GM18907 (cell line): ENCODE results near the gene PRKACG.
A peak's percentile ranks its signal among the peaks of the same experiment; 100 is the strongest.
"Not testable (repeated sequence)": the region's sequence is repeated elsewhere in the genome, so short reads cannot be mapped to it uniquely, and the experiment has no call there.

ENCODE experiments used
- ATAC-seq: cut with Tn5 transposase; IDR thresholded peaks from one replicate; pipeline ENCODE4 v1.9.1; 2021; ENCODE audit warnings: mild to moderate bottlenecking, moderate library complexity; ENCODE audit not compliant: unreplicated experiment

Gene PRKACG

DNA sequence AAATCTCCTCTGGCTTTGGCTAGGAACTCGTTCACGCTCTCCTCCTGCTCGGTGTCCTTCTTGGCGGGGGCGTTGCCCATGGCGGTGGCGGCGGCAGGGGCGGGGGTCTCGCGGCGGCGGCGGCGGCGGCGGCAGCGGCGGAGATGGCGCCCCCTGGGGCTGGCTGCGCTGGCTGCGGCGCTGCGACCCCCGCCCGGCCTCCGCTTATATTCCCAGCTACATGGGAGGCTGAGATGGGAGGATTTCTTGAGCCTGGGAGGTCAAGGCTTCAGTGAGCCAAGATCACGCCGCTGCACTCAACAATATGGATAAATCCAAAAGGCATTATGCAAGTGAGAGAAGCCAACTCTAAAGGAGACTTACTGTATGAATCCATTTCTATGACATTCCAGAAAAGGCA lies at the start of gene PRKACG:
Gene PRKACG, minus strand, starts transcription at position 101 of the 400 bp plus-strand sequence. Its CDS starts 21 bp downstream, at position 80.
- no peak for ATAC-seq

DNA sequence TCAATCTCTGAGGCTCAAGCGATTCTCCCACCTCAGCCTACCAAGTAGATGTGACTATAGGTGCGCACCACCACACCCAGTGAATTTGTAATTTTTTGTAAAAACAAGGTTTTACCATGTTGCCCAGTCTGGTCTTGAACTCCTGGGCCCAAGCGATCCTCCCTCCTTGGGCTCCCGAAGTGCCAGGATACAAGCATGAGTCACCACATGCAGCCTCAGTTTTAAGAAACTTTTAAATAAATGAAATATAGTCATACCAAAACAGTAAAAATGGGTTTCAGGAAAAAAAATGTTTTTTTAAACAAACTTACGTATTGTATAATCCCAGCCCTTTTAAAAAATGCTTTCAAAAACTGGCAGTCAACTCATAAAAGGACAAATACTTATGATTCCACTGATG lies 48.3 kb upstream of the PRKACG start:
- no peak for ATAC-seq

DNA sequence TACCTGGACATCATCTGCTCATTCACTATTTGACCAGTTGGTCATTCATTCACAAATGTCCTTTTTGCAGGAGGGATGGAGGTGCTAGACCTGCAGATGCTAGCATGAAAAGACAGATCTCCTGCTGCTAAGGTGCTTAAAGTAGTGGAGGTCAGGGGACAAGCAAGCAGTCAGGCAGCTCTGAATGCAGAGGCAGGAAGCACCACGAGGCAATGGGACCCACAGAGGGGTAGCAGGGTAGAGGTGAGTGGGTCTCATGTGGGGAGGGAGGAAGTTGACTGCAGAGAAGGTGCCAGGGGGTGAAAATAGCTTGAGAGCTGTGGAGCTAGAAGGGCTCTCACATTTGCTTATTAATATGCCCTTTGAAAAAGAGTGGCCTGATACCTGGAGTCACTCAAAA lies 46.9 kb upstream of the PRKACG start:
- no peak for ATAC-seq

DNA sequence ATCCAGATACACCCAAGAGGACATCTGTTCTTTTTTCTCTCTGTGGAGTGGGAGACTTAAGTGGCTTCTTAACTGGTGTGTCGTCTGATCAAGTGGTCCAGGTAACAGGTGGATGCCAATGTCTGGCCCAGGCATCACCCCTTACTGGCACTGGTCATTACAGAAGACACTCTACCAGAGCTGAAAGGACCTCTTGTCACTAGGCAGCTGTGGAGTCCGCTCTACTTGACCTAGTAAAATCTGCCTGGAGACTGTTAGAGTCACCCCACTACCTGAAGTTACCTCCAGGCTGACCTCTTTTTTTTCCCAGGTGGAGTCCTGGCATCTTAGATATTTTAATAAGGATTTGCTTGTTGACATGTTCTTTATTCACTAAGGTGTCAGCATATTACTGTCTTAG lies 44.2 kb upstream of the PRKACG start:
- no peak for ATAC-seq

DNA sequence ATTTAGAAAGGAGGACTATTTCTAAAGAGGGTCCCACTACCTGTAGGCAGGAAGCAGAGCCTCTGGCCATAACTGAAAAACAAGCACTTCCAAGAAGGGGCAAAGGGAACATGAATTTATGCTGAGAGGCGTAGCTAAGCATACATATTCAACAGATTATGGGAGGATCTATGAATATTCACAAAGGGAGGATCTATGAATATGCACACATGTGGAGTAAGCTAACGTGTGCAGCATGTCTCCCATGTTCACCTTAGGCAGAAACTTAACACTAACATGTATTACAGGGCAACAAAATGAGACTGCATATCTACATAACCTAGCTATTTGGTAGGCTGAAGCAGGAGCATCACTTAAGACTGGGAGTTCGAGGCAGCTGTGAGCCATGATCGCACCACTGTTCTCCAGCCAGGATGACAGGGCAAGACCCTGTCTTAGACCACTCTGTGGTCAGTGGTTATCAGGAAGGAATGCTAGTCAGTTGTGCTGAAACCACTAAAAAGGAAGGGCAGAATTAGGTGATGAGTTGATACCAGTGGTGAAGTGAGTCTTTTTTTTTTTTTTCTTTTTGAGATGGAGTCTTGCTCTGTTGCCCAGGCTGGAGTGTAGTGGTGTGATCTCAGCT lies 42.4 kb upstream of the PRKACG start:
- no peak for ATAC-seq

DNA sequence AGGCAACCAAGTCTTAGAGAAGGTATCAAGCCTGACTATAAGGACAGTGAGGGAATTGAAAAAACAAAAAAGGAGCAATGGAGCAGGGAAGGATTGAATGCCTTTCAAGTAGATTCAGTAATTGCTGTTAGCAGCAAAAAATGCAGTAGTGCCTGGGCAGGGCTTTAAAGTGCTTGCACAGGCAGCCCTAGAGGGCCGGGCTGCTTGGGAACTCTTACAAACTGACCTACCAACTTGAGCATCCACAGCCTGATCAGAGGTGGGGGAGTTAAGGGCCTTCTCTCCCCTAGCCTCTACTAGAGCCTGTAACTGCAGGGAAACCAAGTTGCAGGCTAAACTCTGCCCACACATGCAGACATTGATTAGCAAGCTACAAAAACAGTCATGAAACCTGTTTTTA lies 41.1 kb upstream of the PRKACG start:
- ATAC-seq: no peak

DNA sequence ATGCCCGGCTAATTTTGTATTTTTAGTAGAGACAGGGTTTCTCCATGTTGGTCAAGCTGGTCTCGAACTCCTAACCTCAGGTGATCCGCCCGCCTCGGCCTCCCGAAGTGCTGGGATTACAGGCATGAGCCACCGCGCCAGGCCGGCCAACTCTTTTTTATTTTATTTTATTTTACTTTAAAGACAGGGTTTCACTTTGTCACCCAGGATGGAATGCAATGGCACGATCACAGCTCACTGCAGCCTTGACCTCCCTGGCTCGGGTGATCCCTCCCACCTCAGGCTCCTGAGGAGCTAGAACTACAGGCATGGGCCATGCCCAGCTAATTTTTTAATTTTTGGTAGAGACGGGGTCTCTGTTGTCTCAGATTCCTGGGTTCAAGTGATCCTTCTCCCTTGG lies 37.0 kb upstream of the PRKACG start:
- not testable (repeated sequence) for ATAC-seq

DNA sequence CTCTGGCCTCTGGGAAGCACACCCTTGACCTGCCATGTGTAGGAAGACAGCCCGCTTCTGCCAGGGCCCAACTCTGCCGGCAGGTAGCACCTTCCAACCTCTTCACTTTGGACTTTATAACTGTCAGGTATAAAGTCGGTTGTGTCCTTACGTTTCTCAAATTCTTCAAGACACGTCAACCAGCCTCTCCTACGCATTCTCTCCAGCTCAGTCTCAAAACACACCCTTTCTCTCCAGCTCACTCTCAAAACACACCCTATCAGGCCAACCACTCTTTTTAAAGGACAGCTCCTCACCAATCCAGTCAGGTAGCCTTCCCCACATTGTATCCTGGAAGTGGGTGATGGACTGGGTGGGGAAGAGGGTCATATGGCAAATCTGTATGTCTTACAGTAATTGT lies 35.2 kb upstream of the PRKACG start:
- no peak for ATAC-seq

DNA sequence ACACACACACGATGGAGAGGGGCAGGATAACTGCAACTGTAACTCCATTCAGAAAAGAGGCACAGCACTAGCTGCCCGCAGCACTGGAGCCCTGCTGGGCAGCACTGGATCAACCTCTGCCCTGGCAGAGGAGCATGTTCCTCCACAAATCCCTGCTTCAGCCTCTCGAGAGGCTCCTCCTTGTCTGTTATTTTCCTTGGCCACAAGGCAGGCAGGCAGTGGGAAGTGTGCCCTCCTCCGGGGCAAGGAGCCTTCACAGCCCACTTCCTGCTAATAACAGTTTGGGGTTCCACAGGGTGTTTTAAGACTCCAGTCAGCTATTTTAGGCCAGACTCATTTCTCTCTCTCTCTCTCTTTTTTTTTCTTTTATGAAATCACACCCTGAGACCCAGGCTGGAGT lies 33.5 kb upstream of the PRKACG start:
- no peak for ATAC-seq

DNA sequence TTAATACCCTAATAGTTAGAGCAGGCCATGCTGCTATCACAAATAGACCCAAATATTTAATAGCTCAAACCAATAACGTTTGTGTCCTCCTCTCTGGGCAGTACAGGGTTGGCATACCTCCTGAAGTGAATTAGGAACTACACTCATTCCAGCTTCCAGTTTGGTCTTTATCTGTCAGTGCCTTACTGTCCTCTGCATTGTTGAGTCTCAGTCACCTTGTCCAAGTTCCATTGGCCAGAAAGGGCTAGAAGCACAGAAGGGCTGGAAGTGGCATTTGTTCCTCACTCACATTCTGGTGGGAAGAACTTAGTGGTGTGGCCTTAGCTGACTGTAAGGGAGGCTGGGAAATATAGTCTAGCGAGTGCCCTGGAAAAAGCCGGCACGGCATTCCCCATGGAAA lies 32.8 kb upstream of the PRKACG start:
- ATAC-seq: no peak

DNA sequence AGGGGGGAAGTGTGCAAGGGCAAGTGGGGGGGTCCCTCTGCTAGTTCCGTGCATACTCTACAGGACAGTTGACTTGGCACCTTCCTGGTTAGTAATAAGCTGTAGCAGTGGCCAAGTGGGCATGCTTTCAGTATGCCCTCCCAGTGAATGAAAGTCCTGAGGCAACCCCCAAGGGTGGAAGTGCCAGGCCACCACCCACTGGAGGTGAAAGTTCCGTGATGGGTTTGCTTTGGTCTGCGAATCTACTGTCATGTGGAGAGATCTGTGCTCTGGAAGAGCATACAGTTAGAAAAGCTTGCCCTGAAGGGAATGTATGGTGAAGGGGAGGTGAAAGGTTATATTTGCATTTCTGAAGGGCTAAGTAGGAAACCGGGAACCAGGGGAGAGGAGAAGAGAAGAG lies 31.9 kb upstream of the PRKACG start:
- ATAC-seq: no peak

DNA sequence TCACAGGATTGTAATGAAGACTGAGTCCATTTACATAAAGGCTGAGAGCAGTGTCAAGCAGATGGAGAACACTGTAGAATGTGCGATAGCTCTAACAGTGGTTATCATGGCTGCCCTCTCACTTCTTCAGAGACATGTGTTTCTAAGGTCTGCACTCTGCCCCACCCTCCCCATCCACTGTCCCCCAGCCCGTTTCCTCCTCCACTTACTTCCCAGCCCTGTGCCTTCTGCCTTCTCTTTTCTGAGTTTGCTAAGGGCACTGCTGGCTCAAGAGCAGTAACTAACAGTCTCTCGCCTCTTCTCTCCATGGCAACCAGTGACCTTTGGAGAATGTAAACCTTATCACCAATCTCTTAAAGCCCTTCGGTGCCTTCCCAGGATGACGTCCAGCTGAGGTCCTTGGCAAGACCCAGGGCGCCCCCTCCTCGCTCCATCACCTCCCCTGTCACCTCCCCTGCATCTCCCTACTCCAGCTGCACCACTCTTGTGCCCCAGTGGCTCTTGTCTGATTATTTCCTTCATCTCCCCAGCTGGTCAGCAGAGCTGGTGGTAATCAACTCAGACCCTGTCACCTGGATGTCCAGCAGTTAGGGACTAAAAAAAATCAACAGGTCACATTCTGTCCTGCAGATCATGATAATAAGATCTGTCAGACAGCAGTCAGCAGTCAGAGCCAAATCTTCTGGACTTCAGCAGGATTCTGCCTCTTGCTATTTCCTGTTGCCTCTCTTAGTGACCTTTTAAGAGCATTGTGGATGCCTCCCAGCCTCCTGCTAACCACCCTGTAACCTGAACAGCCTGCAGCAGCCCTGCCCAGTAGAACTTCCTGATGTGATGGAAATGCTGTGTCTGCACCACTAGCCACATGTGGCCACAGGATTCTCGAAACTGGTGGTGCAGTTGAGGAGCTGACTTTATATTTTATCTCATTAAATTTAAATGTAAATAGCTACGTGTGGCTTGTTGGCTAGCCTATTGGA lies 30.6 kb upstream of the PRKACG start:
- no peak for ATAC-seq

DNA sequence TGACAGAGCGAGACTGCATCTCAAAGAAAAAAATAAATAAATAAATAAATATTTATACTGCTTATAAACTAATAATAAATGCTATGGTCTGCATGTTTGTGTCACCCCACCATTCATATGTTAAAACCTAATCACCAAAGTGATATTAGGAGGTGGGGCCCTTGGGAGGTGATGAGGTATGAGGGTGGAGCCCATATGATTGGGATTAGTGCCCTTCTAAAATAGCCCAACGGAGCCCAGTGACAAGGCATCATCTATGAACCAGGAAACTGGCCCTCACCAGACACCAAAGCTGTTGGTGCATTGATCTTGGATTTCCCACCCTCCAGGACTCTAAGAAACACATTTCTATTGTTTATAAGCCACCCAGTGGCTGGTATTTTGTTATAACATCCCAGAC lies 26.7 kb upstream of the PRKACG start:
- no peak for ATAC-seq

DNA sequence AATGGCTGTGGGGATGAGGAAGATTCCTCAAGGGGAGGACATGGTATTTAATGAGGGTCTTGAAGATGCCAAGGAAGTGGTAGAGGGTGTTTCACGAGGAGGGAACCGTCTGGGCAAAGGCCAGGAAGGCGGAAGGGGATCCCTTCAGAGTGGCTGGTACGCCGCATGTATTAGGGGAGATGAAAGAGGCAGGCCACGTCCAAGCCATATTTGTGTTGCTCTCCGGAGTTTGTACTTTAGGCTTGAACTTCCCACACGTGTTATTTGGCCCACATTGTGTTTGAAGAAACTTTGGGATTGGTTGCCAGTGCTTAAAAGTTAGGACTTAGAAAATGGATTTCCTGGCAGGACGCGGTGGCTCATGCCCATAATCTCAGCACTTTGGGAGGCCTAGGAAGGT lies 22.9 kb upstream of the PRKACG start:
- ATAC-seq: no peak

DNA sequence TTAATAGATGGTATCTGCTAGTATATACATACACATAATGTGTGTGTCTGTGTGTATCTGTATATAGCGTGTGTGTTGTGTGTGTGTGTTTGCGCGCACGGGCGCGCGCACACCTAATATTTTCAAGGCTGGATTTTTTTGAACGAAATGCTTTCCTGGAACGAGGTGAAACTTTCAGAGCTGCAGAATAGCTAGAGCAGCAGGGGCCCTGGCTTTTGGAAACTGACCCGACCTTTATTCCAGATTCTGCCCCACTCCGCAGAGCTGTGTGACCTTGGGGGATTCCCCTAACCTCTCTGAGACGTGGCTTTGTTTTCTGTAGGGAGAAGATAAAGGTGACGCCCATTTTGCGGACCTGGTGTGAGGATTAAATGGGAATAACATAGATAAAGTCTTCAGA lies 22.4 kb upstream of the PRKACG start:
- ATAC-seq: peak; percentile 35

DNA sequence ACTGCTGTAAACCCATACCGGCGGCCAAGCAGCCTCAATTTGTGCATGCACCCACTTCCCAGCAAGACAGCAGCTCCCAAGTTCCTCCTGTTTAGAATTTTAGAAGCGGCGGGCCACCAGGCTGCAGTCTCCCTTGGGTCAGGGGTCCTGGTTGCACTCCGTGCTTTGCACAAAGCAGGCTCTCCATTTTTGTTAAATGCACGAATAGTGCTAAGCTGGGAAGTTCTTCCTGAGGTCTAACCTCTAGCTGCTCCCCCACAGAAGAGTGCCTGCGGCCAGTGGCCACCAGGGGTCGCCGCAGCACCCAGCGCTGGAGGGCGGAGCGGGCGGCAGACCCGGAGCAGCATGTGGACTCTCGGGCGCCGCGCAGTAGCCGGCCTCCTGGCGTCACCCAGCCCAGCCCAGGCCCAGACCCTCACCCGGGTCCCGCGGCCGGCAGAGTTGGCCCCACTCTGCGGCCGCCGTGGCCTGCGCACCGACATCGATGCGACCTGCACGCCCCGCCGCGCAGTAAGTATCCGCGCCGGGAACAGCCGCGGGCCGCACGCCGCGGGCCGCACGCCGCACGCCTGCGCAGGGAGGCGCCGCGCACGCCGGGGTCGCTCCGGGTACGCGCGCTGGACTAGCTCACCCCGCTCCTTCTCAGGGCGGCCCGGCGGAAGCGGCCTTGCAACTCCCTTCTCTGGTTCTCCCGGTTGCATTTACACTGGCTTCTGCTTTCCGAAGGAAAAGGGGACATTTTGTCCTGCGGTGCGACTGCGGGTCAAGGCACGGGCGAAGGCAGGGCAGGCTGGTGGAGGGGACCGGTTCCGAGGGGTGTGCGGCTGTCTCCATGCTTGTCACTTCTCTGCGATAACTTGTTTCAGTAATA lies 21.8 kb upstream of the PRKACG start, which contains the start of gene FXN:
Gene FXN, plus strand, starts transcription at position 315 of the 871 bp plus-strand sequence. Its CDS starts 31 bp downstream, at position 346.
- peak; percentile 94 for ATAC-seq

DNA sequence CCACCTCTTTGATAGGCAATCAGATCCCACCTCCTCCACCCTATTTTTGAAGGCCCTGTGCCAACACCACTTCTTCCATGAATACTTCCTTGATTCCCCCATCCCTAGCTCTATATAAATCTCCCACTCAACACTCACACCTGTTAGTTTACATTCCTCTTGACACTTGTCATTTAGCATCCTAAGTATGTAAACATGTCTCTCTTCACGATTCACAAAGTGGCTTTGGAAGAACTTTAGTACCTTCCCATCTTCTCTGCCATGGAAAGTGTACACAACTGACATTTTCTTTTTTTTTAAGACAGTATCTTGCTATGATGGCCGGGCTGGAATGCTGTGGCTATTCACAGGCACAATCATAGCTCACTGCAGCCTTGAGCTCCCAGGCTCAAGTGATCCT lies 20.2 kb upstream of the PRKACG start:
- ATAC-seq: no peak

DNA sequence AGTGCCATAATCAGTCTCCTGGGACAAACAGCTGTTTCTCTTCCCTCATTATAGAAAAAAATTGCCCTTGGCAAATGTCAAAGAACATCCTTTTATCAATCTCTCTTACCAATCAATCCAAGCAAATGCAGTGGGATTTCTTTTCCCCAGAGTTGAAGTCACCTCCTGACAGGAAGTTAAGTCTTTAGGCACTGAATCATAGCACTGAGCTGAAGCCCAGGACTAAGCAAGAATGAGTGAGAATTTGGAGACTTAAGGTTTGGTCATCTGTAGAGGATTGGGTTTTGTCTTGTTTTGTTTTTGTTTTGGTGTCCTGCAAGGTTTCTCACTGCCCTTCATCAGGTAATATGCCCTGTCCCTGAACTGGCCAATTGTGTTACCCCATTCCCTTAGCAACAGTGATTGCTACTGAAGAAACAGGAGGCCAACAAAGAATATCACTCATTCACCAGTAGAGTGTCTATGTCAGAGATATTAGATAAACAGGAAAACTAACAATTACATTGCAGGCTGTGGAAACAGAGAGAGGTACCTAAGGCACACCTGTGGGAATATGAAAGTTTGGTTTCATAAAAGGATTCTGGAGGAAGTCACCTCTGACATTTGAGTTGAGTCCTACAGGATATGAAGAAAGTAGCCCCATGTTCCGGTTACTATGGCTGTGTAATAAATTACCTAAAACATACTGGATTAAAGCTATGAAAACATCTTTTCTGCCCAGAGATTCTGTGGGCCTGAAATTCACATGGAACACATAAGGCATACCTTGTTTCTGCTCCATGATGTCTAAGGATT lies 17.1 kb upstream of the PRKACG start:
- ATAC-seq: no peak

DNA sequence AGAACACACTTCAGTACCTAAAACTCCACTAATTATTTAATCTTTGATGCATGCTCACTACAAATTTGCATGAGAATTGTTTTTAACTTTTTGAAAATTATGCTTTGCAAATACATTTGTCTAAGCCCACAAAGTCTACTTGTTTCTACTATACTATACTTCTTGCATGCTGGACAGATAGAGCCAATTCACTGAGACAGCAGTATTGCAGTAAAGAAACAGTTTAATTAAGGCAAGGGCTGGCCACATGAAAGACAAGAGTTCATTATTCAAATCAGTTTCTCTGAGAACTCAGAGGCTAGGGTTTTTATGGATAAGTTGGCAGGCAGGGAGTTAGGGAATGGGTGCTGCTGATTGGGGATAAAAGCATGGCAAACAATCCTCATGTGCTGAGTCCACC lies 15.6 kb upstream of the PRKACG start:
- no peak for ATAC-seq

DNA sequence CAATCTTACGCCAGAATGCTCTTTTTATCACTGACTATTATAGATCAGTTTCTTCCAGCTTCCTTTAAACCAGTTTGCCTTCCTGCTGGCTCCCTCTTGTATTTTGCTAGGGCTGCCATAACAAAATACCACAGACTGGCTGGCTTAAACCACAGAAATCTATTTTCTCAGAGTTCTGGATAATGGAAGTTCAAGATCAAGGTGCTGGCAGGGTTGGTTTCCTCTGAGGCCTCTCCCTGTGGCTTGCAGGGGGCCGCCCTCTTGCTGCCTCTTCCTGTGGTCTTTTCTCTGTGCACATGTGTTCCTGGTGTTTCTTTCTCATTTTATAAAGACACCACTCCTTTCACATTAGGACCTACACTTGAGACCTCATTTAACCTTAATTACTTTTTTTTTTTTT lies 14.8 kb upstream of the PRKACG start:
- ATAC-seq: no peak
